ENCODE results near the gene ETFA. TPM values are rescaled to one million over a fixed set of nuclear protein-coding genes. Genes with fewer than 3 reads are reported as not detected.

Gene ETFA
- polyA plus RNA-seq, 2 of the 4 experiments (the other 2 are of a cell fraction) = 243 to 412 TPM

GRCh38 chr15:76235186-76235826, 76.0 kb downstream of the ETFA start (continued):
- TF ChIP-seq CTCF (IDR thresholded peaks at IDR 0.05) = peak; percentile 81
- peak; percentile 76 for TF ChIP-seq SMC3 (IDR thresholded peaks at IDR 0.05)
- no peak for TF ChIP-seq NPAS2 (CRISPR knock-in tag; IDR thresholded peaks at IDR 0.05; ENCODE audit: borderline replicate concordance)
- no peak for TF ChIP-seq TFCP2L1 (CRISPR knock-in tag; IDR thresholded peaks at IDR 0.05)
- TF ChIP-seq HDAC2 (IDR thresholded peaks at IDR 0.05) = no peak
- peak; percentile 81 to 83 for TF ChIP-seq RAD21 (conservative IDR thresholded peaks at IDR 0.05 in 1 of 2, IDR thresholded peaks at IDR 0.05 in 1 of 2)
- TF ChIP-seq ZC3H11A (IDR thresholded peaks at IDR 0.05) = no peak
- no peak for TF ChIP-seq CHD4 (IDR thresholded peaks at IDR 0.05; ENCODE audit: borderline replicate concordance)
- no peak for TF ChIP-seq NFE2L2 (conservative IDR thresholded peaks at IDR 0.05; ENCODE audit: low read length)
- TF ChIP-seq ZNF302 (CRISPR knock-in tag; IDR thresholded peaks at IDR 0.05) = no peak
- TF ChIP-seq MYC (IDR thresholded peaks at IDR 0.05; ENCODE audit: borderline replicate concordance, low read length) = no peak
- TF ChIP-seq ESRRA (IDR thresholded peaks at IDR 0.05; ENCODE audit: borderline replicate concordance, low read length) = no peak
- TF ChIP-seq POLR2A (IDR thresholded peaks at IDR 0.05; ENCODE audit: low read length) = no peak
- TF ChIP-seq PHF8 (IDR thresholded peaks at IDR 0.05; ENCODE audit: borderline replicate concordance, low read depth) = no peak

- TF ChIP-seq HDAC2 (IDR thresholded peaks at IDR 0.05) (no peak), HEYL (CRISPR knock-in tag; IDR thresholded peaks at IDR 0.05) (no peak)
- WGBS (ENCODE audit: missing lambda C conversion rate) = 89% methylated on average over 4 of the region's 4 CpGs
- no peaks in the 10 kb centered on the region for H3K9me3 ChIP-seq
- ChIA-PET CTCF (interaction anchor here (0.7 to 5.4 kb wide), 29 partner anchors 10 to 633 kb away, joined by 3 to 39 read pairs (median 7); no protein-coding TSS in a partner anchor), POLR2A (no interaction called here)
- no peak for ATAC-seq
- DNase-seq (ENCODE audit: low read depth in 1 of 2, low spot score in 1 of 2) = no peak
- no peaks in the 10 kb centered on the region for H3K4me1 ChIP-seq
- H3K4me3 ChIP-seq = no peak overlapping the region
- no peak overlapping the region for H3K4me2 ChIP-seq
- no peak for FAIRE-seq
- H3K27ac ChIP-seq = no peak overlapping the region
Observed at GRCh38 chr15:76234337-76234889, 76.9 kb downstream of the ETFA start.

- 86% methylated on average over 1 of the region's 1 CpG for WGBS (ENCODE audit: missing lambda C conversion rate)
- H3K27ac ChIP-seq = no peak overlapping the region
- no peaks in the 10 kb centered on the region for H3K9me3 ChIP-seq
- CTCF ChIA-PET = interaction anchor here (0.8 to 5.4 kb wide), 14 partner anchors 10 to 829 kb away, joined by 3 to 39 read pairs (median 6); no protein-coding TSS in a partner anchor
- TF ChIP-seq POLR2A (IDR thresholded peaks at IDR 0.05; ENCODE audit: low read length) (no peak), HDAC2 (IDR thresholded peaks at IDR 0.05) (no peak), ESRRA (IDR thresholded peaks at IDR 0.05; ENCODE audit: borderline replicate concordance, low read length) (no peak), CEBPB (IDR thresholded peaks at IDR 0.05) (no peak), RARB (CRISPR knock-in tag; IDR thresholded peaks at IDR 0.05) (no peak), RNF2 (IDR thresholded peaks at IDR 0.05; ENCODE audit: borderline replicate concordance, low read depth) (no peak), NPAS2 (CRISPR knock-in tag; IDR thresholded peaks at IDR 0.05; ENCODE audit: borderline replicate concordance) (no peak), HOXB13 (CRISPR knock-in tag; IDR thresholded peaks at IDR 0.05; ENCODE audit: low read depth) (no peak), HMGXB4 (CRISPR knock-in tag; IDR thresholded peaks at IDR 0.05; ENCODE audit: borderline replicate concordance) (no peak), ZFP36 (IDR thresholded peaks at IDR 0.05; ENCODE audit: borderline replicate concordance, partially characterized antibody) (no peak), CTCF (IDR thresholded peaks at IDR 0.05) (no peak), TFCP2L1 (CRISPR knock-in tag; IDR thresholded peaks at IDR 0.05) (no peak), CBX2 (IDR thresholded peaks at IDR 0.05; ENCODE audit: borderline replicate concordance, low read depth) (no peak), ATOH8 (CRISPR knock-in tag; IDR thresholded peaks at IDR 0.05; ENCODE audit: low read depth) (no peak)
- H3K4me2 ChIP-seq = no peak overlapping the region
- POLR2A ChIA-PET = no interaction called here
- no peaks in the 10 kb centered on the region for H3K4me1 ChIP-seq
- no peak overlapping the region for H3K4me3 ChIP-seq
- FAIRE-seq (no peak), ATAC-seq (no peak), DNase-seq (ENCODE audit: low read depth in 1 of 2, low spot score in 1 of 2) (no peak)
Observed at GRCh38 chr15:76233921-76234320, 77.3 kb downstream of the ETFA start.

All from A549 (cell line).